Left renal pelvis (tissue), 4 donors: ENCODE measurements around the gene POU6F2. TPM values are rescaled to one million over a fixed set of nuclear protein-coding genes. Genes with fewer than 3 reads are reported as not detected.
"Not testable (repeated sequence)": the region's sequence is repeated elsewhere in the genome, so short reads cannot be mapped to it uniquely, and the experiment has no call there.

Experiments used
- DNase-seq, 4 donors: peaks; one replicate each; pipeline ENCODE4 v3.0.0-alpha.2; 2013; ENCODE audit warnings: low read depth in 4 of 4, low spot score in 3 of 4
- polyA plus RNA-seq, 4 donors: library from polyadenylated mRNA; unstranded; fragments of 120-200 nt; gene quantifications; one replicate each; pipeline ENCODE4 v1.2.1, GENCODE V29; 2013; ENCODE audit not compliant: insufficient read length in 4 of 4

POU6F2 gene
- polyA plus RNA-seq, 4 donors, result 0.03 to 0.33 (median 0.15) TPM

- DNase-seq, result no peak
These were observed 361.9 kb downstream of the POU6F2 start for GRCh38 chr7:39339591-39339990.

- no peak for DNase-seq
These were observed 363.4 kb downstream of the POU6F2 start for GRCh38 chr7:39341083-39341482.

DNA sequence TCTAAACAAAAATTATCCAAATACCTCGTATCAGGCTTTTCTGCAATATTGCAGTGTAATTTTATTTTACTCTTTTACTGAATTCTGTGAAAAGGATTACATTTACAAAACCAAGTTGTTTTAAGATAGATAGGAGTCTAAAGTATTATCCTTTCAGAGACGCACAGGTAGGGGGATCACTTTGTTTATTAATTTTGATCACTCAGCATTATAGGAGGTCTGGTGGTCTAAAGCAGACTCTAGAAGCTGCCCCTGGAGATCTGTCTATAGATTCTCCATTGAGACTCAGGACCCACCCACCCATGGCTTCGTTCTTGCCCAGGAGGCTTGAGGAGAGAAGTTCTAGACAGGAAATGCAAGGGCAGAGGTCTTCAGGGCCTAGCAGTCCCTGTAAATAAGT, 365.1 kb downstream of the POU6F2 start:
- DNase-seq, result no peak

DNA sequence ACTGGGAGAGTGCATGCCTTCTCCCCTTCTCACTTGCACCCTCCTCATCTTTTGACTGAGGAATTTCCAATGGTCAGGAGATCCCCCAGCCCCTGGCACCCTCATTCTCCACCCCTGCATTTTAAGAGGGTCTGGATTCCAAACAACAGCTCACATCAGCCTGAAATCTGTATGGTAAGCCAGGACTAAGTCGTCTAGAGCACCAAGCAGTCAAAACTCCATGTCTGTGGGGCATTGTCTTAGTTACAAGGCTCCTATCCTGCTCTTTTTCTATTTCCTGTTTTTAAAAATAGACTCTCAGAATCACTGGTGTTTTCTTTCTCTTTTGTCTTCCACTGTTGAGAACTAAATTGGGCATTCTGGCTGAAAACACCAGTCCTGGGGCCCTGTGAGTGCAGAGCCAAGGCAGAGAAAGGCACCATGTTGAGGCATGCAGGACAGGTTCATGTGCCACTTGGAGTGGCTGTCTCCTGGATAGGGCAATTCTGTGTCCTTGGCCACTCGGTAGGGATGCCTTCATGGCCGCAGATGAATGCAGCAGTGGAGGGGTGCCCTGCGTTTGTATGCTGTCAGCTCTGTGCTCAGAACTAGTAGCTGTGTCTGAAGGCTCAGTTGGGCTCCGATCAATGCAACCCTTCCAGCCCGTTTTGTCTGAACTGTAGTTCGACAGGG, 371.9 kb downstream of the POU6F2 start:
- no peak for DNase-seq

DNA sequence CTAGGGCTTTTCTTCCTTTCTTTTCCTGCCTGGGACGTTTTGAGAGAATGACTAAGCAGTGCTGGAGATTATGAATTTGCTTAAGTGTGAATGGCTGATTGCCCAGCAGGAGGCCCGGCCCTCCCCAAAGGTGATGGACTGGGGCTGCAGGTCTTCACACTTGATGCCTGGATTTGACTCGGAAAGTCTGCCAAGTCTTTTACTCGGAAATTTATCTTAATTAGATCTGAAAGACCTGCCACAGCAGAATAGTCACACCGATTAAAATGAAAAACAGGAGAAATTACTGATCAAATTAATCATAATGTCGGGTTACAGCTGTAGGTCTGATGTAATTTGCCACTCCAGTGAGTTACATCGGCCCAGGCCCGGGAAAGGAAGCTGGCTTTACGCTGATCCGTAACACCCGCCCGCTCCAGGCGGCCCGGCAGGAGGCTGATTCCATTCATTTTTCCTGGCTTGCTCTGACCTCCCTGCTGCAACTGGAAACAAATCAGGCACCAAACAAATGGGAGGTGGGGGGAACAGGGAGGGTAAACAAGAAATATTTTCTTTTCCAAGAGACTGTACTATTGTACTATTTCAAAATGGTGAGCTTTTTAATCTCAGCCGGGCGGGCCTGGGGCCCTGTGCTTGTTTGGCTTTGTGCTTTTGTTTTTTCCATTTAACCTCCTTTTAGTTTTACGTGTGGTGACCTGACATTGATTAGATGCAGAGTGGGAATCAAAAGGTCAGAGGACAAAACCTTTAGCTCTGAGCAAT, 376.1 kb downstream of the POU6F2 start:
- peak; percentile 70 to 84 (median 74) for DNase-seq

- no peak for DNase-seq
These were observed 378.0 kb downstream of the POU6F2 start for GRCh38 chr7:39355664-39356063.

GRCh38 chr7:39356172-39356925, 378.6 kb downstream of the POU6F2 start:
- DNase-seq, result no peak

DNA sequence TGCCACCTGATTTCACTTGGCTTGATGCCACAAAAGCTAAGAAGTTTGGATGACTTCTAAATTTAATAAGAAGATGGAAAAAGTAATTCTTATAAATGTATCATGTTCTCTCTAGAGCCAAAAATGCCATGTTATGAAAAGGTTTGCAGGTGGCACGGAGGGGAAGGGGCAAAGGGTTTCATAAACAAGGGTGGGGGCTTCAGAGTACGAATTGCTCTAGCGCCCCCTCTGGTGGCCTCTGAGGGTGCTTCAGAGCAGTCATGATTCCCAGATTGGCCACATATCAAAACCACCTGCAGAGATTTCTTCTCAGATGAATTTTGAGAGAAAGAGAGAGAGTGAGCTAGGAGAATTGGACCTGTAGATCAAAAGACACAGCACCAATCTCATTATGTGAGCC, 379.9 kb downstream of the POU6F2 start:
- no peak for DNase-seq

GRCh38 chr7:39360038-39360437, 382.3 kb downstream of the POU6F2 start:
- no peak for DNase-seq

DNA sequence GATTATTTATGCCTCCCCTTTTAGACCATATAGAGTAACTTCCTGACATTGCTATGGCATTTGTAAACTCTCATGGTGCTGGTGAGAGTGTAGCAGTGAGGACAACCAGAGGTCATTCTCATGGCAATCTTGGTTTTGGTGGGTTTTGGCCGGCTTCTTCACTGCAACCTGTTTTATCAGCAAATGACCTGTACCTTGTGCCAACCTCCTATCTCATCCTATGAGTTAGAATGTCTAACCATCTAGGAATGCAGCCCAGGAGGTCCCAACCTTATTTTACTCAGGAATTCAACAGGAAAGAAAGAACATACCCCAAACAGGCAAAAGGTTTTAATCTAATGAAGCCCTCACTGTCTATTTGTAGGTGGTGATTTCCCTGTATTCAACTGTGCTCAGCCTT, 383.1 kb downstream of the POU6F2 start:
- DNase-seq, result no peak

GRCh38 chr7:39365751-39366295, 388.1 kb downstream of the POU6F2 start:
- DNase-seq, result no peak

GRCh38 chr7:39367451-39367850, 389.7 kb downstream of the POU6F2 start:
- no peak for DNase-seq

DNA sequence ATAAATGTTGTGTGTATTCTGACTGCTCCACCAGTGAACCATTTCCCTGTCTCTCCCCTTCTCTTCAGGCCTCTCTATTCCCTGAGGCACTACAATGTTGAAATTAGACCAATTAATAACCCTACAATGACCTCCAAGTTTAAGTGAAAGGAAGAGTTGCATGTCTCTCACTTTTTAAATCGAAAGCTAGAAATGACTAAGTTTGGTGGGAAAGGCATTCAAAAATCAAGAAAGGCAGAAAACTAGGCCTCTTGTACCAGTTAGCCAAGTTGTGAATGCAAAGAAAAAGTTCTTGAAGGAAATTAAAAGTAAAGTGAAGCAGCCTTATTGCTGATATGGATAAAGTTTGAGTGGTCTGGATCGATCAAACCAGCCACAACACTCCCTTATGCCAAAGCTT, 390.2 kb downstream of the POU6F2 start:
- no peak for DNase-seq

DNA sequence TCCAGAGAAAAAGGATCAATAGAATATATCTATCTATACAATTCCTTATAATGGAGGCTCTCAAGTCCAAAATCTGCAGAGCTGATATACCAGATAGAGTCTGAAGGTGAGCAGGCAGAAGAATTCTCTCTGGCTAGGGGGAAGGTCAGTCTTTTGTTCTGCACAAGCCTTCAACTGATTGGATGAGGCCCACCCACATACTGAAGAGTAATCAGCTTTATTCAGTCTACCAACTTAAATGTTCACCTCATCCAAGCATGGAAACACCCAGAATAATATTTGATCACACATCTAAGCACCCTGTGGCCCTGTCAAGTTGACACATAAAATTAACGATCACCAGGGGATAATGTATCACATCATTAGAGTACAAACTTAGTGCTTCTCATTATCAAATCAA, 394.7 kb downstream of the POU6F2 start:
- DNase-seq, result no peak

DNA sequence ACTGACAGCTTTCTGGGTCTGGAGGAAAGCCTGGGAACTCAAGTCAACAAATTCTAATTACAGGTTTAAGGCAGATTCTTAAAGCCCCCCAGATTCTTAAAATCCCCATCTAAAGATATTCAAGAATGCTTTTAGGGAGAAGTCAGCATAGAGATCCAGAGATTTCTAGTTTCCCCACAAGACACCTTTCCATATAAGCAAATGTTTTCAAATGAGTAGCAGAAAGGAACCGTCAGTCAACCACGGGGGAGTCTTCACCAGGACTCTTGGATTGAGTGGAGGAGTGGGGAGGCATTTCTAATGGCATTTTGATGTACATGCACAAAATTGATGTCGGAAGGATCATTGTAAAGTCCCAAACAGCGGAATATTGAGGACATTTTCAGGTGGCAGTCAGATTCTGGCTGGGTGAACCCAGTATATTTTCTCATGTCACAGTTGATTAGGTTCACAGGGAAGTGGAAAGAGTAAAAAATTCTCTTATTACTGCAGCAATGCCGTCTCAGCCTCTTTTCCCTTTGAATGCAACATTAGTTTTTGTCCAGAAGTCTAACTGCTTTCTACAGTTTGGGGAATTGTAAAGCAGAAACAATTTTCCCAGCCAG, 396.8 kb downstream of the POU6F2 start:
- DNase-seq, result no peak

DNA sequence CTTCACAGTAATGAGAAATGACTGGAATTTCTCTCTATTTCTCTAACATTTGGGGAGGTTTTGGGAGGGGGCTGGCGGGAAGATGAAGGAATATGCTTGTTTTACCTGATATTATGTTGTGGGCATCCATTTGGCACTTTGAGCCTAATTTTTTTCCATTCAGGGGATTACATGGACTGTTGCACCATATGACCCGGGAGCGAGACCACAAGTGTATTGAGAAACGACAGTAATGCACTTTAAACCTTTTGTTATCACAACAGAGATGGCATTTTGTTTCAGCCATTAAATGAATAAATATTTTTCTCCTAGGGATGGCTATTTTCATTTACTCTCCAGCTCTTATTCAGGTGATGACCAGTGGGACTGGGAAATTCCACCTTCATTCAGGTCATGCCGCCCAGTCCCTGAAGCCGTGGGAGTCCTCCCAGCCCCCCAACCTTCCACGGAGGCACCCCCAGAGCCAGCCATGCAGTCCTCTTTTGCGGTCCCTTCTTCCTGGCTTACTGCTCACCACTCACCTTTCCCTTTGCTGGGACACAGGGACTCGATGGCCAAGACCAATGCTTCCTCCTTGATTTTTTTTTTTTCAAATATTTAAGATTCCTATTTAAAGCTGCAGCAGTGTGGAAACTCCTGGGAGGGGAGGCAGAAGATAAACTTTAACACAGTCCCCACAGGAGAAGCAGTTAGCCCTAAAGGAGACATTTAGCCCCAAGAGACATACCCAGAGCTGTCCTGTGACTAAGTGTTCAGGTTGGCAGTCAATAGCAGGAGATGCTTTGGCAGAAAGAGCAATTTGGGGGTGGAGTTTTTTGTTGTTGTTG, 397.6 kb downstream of the POU6F2 start:
- no peak for DNase-seq

DNA sequence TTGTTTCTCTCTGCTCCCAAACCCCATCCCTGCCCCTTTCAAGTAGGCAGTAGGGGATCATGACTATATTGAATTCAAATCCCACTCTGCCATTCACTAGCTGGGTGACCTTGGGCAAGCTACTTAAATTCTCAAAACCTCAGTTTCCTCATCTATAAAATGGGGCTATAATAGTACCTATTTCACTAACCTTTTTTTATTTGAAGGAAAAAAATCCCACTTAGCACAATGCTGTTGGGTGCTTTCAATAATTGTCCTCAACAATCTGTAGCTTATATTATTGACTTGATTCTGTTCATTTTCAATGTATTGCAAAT, 398.1 kb downstream of the POU6F2 start:
- no peak for DNase-seq

- DNase-seq, result not testable (repeated sequence)
These were observed 399.2 kb downstream of the POU6F2 start for GRCh38 chr7:39376881-39377280.

- no peak for DNase-seq
These were observed 401.7 kb downstream of the POU6F2 start for GRCh38 chr7:39379416-39379815.

GRCh38 chr7:39383136-39383535, 405.4 kb downstream of the POU6F2 start:
- DNase-seq, result no peak
